H7 (cell line): ENCODE results near the gene RNPEPL1. TPM values are rescaled to one million over a fixed set of nuclear protein-coding genes. Genes with fewer than 3 reads are reported as not detected.

Experiments used
- DNase-seq: peaks from one replicate; pipeline ENCODE4 v3.0.0; 2012
- H3K27me3 ChIP-seq: 2 replicates; pipeline ENCODE4 v1.6.0; 2011; ENCODE audit warnings: mild to moderate bottlenecking, low read length; ENCODE audit not compliant: control insufficient read depth, insufficient read depth
- H3K36me3 ChIP-seq: replicated peaks from 2 replicates; pipeline ENCODE4 v1.5.1; 2011; ENCODE audit warnings: low read length; ENCODE audit not compliant: control insufficient read depth, insufficient read depth
- H3K4me3 ChIP-seq: 2 replicates; pipeline ENCODE4 v1.5.1; 2011; ENCODE audit warnings: low read depth, mild to moderate bottlenecking, control low read depth, low read length, moderate library complexity; ENCODE audit not compliant: insufficient read depth
- total RNA-seq: library from RNA; depleted of rRNA; stranded (reverse); fragments of >200 nt; shearing (Covaris generic); gene quantifications from 2 replicates; pipeline ENCODE4 v1.2.3, GENCODE V29; 2014

Gene RNPEPL1
- total RNA-seq, 1 experiment from 2014 or later = 10.3 TPM

DNA sequence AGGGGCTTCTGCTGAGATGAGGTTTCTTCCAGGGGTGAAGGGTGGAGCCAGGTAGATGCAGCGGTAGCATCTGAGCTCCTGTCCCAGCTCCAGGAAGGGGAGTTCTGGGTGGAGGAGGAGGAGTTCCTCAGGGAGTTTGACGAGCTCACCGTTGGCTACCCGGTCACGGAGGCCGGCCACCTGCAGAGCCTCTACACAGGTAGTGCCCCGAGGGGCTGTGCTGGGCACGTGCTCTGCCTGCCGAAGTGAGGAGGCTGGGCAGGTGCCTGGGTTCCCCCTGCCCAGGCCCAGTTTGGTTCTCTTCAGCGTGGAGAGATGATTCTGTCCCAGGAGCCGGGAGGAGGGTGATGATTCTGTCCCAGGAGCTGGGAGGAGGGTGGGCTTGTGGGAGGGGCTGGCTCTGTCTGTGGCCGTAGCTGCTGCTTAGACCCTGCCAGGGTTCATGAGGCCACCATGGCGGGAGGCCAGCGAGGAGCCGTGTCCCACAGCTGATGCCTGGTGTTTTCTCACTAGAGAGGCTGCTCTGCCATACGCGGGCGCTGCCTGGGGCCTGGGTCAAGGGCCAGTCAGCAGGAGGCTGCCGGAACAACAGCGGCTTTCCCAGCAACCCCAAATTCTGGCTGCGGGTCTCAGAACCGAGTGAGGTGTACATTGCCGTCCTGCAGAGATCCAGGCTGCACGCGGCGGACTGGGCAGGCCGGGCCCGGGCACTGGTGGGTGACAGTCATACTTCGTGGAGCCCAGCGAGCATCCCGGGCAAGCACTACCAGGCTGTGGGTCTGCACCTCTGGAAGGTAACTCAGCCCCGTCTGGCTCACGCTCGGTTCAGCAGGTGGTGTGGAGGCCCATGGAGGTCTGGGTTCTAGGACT lies 26.5 kb downstream of the RNPEPL1 start:
- no peak for DNase-seq
- Histone ChIP-seq H3K27me3 (no peaks in the 10 kb centered on the region), H3K36me3 (peaks cover 3% of the 10 kb centered on the region), H3K4me3 (no peak overlapping the region)

DNA sequence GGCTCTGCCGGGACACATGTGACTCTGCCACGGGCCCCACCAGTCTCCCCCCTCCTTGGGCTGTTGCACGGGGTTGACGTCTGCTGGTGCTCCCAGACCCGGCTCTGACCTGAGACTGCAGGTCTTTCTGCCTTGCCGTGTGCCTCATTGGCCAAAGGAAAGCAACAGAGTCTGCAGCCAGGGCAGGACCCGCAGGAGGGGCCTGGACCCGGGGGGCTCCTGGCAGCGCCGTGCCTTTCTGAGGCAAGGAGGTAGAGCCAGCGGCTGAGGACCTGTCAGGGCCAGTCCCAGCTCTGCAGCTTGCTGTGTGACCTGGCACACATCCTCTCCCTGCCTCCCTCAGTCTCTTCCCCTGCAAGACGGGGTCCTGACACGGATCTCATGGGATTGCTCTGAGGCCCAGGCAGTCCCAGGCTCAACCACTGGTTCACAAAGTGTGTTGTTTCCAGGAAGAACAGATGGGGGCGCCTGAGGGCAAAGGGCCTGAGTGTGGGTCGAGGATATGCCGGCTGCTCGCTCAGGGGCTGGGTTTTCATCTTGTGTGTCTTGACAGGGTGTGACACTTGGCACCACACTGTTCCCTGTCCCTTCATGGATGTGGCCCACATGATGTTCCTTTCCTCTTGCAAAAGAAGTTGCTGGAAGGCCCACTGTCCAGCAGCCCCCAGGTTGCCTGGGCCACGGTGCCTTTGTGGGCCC lies 27.2 kb downstream of the RNPEPL1 start:
- Histone ChIP-seq H3K4me3 (no peak overlapping the region), H3K36me3 (peaks cover 5% of the 10 kb centered on the region), H3K27me3 (no peaks in the 10 kb centered on the region)
- DNase-seq = peak; percentile 94

DNA sequence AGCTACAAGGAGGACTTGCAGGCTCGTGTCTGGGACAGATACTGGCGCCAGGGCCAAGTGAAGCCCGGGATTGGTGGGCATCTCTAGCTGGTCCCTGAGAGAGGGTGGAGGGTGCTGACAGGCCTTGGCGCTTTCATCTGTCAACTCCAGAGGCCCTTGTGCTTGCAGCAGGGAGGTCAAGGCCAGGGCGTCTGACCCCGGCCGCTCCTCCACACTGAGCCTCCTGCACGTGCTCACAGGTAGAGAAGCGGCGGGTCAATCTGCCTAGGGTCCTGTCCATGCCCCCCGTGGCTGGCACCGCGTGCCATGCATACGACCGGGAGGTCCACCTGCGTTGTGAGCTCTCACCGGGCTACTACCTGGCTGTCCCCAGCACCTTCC lies 27.8 kb downstream of the RNPEPL1 start:
- peaks cover 4% of the 10 kb centered on the region for H3K36me3 ChIP-seq
- DNase-seq = peak; percentile 60
- H3K27me3 ChIP-seq = no peaks in the 10 kb centered on the region
- H3K4me3 ChIP-seq = no peak overlapping the region

DNA sequence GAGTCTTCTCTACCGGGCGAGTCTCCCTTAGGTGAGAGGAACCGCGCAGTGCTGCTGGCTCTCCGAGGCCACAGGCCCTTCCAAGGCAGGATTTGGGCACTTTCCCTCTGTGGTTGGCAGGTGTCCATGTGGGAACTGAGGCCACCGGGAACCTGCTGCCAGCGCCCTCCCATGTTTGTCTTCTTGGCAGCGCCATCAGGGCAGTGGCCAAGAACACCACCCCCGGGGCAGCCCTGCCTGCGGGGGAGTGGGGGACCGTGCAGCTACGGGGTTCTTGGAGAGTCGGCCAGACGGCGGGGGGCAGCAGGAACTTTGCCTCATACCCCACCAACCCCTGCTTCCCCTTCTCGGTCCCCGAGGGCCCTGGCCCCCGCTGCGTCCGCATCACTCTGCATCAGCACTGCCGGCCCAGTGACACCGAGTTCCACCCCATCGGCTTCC lies 28.2 kb downstream of the RNPEPL1 start:
- Histone ChIP-seq H3K4me3 (no peak overlapping the region), H3K27me3 (no peaks in the 10 kb centered on the region), H3K36me3 (peaks cover 2% of the 10 kb centered on the region)
- peak; percentile 60 for DNase-seq

DNA sequence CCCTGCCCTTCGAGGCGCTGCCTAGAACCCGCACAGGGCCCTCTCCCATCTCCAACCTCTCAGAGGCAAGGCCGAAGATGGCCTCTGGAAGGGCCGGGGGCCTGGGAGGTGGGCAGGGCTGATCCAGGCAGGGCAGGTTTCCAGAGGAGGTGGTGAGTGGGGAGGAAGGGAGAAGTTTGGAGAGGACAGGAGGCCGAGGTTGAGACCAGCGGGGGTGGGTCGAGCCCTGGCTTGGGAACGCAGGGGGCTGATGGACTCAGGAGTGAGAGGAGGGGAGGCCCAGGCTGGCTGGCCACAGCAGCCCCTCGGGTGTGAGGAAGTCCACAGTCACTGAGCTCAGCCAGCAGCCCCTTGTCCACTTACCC lies 28.8 kb downstream of the RNPEPL1 start:
- peak; percentile 40 for DNase-seq
- H3K4me3 ChIP-seq = no peak overlapping the region

DNA sequence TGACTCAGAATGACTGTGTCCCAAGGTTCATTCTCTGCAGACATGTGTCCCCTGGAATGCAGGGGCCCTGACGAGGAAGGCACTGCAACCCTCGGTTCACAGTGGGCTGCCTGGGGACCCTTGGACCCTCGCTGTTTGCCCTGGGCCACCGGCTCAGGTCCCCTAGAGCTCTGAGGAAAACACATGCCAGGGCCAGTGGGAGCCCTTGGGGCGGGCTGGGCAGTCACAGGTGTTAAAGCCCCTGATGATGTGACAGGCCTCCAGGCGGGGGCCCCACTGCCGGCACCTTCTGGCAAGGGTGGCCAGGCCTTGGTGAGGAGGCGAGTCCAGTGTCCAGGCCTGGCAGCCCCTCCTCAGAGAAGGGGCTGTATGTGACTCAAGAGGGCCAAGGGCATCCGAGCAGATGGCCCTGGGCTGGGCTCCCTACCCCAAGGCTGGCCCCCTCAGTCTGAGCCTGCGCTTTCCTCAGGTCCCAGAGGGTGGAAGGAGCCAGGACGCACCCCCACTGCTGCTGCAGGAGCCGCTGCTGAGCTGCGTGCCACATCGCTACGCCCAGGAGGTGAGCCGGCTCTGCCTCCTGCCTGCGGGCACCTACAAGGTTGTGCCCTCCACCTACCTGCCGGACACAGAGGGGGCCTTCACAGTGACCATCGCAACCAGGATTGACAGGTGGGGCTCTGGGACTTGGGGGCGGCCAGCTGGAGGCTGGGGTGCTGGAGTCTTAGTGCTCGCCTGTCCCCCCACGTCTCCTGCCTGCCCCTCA lies 29.3 kb downstream of the RNPEPL1 start:
- peak; percentile 53 for DNase-seq
- H3K27me3 ChIP-seq = no peaks in the 10 kb centered on the region
- H3K4me3 ChIP-seq = no peak overlapping the region
- H3K36me3 ChIP-seq = peaks cover 2% of the 10 kb centered on the region

More for the DNA sequence above, 28.8 kb downstream of the RNPEPL1 start:
- H3K27me3 ChIP-seq = no peaks in the 10 kb centered on the region
- H3K36me3 ChIP-seq = peaks cover 2% of the 10 kb centered on the region

DNA sequence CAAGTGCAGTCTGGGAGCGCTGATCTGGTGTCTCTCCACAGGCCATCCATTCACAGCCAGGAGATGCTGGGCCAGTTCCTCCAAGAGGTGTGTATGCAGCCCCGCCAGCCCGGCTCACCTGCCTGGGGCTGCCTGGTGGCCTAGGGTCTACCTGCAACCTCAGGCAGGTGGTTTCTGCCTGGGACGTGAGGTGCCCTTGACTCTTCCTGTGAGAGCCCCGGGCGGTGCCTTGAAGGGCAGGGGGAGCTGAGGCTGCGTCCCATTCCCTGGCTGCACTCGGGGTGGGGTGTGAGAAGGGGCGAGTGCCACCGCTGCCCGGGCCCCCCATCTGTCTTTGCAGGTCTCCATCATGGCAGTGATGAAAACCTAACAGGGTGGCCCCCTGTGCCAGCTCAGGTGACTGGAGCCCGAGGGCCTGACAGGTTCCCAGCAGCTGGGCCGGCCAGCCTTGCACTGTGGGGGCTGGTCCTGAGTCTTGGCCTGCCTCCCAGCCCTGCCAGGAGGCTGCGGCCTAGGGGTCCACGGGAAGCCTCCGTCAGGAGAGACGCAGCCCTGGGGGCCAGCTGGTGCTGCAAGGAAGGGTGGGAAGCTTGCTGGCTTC lies 30.1 kb downstream of the RNPEPL1 start:
- Histone ChIP-seq H3K27me3 (no peaks in the 10 kb centered on the region), H3K4me3 (no peak overlapping the region), H3K36me3 (peaks cover 2% of the 10 kb centered on the region)
- peak; percentile 49 for DNase-seq

DNA sequence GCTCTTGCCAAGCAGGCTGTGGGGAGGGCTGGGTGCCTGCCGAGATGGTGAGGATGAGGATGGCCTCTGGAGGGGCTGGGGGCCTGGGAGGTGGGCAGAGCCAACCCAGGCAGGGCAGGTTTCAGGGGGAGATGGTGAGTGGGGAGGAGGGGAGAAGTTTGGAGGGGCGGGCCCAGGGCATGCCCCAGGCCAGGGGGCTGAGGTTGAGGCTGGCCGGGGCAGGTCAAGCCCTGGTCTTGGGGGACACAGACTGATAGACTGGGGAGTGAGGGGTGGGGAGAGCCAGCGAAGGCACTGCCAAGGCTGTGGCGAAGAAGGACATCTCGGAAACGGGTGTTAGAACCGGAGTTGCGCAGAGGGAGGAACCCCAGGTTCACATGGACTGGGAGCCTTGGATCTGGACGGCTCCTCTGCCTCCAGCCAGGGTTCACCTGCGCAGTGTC lies 30.9 kb downstream of the RNPEPL1 start:
- Histone ChIP-seq H3K27me3 (no peaks in the 10 kb centered on the region), H3K4me3 (no peak overlapping the region), H3K36me3 (peaks cover 2% of the 10 kb centered on the region)
- DNase-seq = peak; percentile 43

DNA sequence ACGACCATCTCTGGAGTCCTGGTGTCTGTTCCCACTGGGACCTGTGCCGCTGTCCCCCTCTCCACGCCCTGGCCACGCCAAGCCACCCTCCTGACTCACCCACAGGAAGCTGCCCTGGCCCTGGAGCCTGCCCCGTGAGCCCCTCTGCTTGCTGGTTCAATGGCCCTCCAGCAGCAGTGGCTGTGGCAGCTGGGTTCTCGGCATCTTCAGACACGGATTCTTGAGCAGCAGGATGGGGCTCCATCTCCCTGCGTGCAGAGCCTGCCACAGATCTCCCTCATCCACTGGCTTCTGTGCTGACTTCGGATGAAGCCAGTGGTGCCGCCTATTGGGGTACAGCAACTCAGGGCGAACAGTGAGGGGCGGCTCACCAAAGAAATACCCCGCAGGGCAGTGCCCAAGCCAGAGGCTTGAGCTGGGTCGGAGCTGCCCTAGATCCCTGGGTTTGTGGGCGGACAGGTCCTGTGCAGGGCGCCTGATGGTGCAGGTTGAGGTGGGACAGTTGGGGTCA lies 32.2 kb downstream of the RNPEPL1 start:
- Histone ChIP-seq H3K36me3 (peaks cover 2% of the 10 kb centered on the region), H3K27me3 (no peaks in the 10 kb centered on the region), H3K4me3 (no peak overlapping the region)
- DNase-seq = peak; percentile 37

DNA sequence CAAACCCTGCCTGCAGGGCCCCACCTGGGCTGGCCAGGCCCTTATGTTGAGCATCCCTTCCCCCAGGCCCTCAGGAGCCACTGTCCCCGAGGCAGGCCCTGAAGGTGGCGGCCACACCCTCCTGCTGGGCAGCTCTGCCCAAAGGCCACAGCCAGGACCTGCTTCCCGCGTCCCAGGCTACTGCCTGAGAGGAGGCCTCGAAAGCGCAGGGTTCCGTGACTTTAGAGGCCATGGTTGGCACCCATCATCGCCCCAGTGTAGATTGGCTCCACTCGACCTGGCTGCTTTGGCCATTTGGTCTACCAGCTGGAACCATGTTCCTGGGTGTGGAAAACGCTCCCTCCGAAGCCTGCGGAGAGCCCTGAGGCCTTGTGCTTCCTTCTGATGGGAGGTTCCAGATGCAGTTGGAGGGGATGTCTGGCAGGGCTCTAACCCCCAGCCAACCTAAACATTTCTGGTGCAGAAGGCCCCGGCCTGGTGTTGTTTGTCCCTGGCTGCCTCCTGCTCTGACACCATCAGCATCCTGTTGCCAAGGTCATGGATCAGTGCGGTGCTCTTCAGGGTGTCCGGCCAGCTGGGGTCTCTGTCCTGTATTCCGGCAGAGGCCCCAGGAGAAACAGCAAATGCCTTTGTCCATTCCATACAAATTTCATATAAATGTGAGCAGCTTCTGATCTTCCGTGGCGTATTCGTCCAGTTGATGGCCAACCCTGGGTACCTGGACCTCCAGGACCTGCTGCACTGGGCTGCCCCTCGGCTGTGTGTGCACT lies 33.0 kb downstream of the RNPEPL1 start:
- Histone ChIP-seq H3K36me3 (peaks cover 2% of the 10 kb centered on the region), H3K27me3 (no peaks in the 10 kb centered on the region), H3K4me3 (no peak overlapping the region)
- peak; percentile 53 for DNase-seq

DNA sequence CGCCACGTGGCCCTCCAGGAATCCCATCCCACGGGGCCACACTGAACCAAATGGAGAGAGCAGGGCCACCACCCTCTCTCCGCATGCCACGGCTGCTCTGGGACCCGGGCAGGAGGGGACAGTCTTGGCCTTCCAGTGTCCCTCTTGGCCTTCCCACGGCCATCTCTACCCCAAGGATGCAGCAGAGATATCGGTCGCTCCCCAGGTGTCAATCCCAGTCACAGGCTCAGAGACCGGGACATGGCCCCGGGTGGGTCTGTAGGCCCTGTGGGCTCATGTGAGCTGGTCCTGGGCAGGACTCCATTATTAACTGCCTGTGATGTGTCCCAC lies 33.5 kb downstream of the RNPEPL1 start:
- Histone ChIP-seq H3K36me3 (peaks cover 2% of the 10 kb centered on the region), H3K4me3 (no peak overlapping the region), H3K27me3 (no peaks in the 10 kb centered on the region)
- DNase-seq = no peak

DNA sequence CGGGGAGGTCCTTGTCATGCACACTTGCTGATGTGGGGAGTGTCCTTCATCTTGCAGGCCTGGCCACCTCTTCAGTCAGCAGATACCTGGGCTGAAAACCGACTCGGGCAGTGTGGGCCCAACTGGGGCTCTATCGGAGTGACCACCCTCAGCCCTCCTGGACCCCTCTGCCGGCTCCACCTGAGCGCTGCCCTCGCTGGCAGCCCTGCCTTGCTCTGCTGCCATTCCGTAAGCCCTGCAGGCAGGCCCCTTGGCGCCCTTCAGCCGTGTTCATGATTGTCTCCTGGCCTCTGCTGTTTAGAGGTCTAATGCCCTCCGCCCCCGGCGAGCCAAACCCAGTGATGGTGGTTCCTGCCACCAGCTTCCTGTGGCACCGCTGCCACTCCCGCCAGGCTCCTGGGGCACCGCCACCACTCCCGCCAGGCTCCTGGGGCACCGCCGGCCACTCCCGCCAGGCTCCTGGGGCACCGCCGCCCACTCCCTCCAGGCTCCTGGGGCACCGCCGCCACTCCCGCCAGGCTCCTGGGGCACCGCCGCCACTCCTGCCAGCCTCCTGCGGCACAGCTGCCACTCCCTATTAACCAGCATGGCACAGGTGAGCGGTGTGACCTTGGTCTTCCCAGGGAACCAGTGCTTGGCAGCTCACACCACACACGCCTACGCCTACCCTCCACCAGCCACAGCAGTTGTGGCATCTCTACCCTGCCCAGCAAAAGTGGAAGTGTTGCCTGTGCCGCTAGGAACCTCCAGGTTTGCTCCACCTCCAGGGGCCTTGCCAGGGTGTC lies 34.2 kb downstream of the RNPEPL1 start:
- H3K27me3 ChIP-seq = no peaks in the 10 kb centered on the region
- DNase-seq = peak; percentile 45
- peaks cover 2% of the 10 kb centered on the region; the same call in 1 of the 2 replicates for H3K36me3 ChIP-seq
- no peak overlapping the region for H3K4me3 ChIP-seq
